HG03565 (cell line): ENCODE results near the gene DYTN.

Experiments used
- ATAC-seq: cut with Tn5 transposase; IDR thresholded peaks from one replicate; pipeline ENCODE4 v1.9.1; 2021; ENCODE audit warnings: mild to moderate bottlenecking, moderate library complexity; ENCODE audit not compliant: unreplicated experiment

The DYTN gene

DNA sequence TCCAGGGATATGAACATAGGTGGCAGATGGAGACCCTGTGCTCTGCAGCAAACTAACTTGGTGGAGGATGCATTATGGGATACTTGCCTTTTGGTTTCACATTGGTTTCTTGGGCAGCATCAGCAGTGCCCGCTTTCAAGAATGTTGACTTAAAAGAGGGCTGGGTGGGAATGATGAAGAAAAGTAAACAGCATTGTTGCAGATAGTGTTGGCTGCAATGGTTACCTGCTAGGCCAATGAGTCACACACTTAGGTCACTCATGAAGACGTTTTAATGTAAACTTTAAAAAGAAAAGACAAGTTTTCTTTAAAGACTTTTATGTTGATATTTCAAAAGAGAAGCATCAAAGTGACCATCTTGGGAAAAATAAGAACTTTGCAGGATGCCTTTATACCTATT is 102.0 kb downstream of the DYTN start:
- ATAC-seq = no peak

DNA sequence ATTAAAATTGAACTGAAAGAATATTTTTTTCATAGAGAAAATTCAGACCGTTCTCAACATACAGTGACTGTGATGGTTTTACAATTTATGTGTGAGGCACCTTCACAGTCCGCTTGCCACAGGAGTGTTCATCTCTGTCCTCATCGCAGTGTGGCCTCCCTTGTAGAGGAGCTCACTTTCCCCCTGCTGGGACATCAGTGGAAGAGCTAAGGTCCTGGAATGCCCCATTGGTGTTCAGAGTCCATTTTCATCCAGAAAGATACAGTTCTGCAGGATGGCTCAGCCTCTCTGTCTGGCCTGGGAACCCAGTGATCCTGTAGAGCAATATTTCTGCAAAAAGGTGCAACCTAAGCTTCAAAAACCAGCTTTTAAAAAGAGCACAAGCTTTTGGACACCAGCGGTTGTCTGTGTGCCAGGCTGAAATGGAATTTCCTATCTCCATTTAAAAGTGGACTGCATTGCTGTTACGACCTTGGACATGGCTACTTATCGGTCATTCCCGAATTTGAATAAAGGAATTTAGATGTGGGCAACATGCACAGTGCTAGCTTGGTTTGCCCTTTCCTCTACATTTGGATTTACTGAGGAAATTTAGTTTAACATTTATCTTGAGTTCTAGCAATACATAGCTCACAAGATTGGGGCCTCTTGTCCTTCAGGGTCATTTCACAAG is 102.6 kb downstream of the DYTN start:
- ATAC-seq = no peak

GRCh38 chr2:206614811-206615210 is 103.4 kb downstream of the DYTN start:
- ATAC-seq = no peak

- ATAC-seq = no peak
Observed at GRCh38 chr2:206611736-206612135, 106.5 kb downstream of the DYTN start.

- ATAC-seq = no peak
Observed at GRCh38 chr2:206611191-206611590, 107.0 kb downstream of the DYTN start.

DNA sequence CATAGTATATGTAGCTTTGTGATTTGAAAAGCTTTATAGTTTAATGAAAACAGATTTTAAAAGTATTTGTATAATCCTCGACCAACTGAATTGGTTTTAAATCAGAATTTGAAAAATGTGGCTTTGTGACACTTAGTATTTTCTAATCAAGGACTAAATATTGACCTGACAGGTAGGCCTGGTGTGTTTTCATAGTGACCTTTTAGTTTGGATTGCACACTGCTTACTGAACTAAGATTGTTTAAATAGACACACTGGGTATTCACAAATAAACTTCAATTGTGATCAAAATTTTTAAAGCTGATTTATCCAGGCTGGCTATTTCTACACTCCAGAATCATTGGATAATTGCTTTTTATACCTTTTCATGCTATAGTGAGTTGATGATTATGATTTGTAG is 107.7 kb downstream of the DYTN start:
- ATAC-seq = no peak

DNA sequence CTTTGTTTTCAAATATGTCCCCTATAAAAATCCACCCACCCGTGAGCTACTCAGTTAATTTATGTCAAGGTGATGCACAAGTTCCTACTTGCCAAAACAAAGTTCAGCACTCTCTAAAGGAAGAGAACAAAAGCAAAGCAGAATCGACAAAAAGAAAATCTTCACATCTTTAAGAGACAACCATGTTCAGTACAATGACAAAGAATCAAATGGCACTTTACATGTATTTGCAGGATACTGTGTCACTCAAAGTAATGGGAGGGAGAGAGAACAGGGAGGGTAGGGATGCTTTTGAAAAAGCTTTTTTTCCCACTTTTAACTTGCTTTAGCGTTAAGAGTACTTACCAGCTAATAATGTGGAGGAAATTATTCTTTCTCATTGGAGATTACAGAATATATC is 115.0 kb downstream of the DYTN start:
- ATAC-seq = no peak
